ENCODE results near the gene EDAR.

DNA sequence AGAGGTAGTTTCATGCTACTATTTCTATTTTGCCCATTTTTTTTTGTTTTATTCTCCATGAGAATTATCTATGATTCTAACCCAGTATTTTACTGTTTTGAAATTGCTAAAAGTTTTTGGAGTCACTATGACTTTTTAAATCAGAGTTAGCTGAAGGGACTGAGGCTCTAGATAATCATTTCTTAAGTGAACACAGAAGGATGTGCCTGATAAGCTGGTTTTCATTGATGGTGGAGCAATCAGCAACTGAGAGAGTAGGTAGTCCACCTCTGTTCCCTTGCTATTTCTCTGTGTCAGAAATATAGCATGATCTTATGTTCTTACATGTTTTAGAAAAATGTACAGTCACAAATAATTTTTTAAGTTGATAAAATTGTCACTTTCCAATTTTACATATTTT lies 143.1 kb downstream of the EDAR start:
- TF ChIP-seq, protein P1, sequence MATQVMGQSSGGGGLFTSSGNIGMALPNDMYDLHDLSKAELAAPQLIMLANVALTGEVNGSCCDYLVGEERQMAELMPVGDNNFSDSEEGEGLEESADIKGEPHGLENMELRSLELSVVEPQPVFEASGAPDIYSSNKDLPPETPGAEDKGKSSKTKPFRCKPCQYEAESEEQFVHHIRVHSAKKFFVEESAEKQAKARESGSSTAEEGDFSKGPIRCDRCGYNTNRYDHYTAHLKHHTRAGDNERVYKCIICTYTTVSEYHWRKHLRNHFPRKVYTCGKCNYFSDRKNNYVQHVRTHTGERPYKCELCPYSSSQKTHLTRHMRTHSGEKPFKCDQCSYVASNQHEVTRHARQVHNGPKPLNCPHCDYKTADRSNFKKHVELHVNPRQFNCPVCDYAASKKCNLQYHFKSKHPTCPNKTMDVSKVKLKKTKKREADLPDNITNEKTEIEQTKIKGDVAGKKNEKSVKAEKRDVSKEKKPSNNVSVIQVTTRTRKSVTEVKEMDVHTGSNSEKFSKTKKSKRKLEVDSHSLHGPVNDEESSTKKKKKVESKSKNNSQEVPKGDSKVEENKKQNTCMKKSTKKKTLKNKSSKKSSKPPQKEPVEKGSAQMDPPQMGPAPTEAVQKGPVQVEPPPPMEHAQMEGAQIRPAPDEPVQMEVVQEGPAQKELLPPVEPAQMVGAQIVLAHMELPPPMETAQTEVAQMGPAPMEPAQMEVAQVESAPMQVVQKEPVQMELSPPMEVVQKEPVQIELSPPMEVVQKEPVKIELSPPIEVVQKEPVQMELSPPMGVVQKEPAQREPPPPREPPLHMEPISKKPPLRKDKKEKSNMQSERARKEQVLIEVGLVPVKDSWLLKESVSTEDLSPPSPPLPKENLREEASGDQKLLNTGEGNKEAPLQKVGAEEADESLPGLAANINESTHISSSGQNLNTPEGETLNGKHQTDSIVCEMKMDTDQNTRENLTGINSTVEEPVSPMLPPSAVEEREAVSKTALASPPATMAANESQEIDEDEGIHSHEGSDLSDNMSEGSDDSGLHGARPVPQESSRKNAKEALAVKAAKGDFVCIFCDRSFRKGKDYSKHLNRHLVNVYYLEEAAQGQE (IDR thresholded peaks at IDR 0.05; ENCODE audit: insufficient read depth in 1 of 2, low read depth in 2 of 2, low read length in 2 of 2), result no peak
- no peak for TF ChIP-seq TAF1 (IDR thresholded peaks at IDR 0.05; ENCODE audit: borderline replicate concordance, insufficient read depth, low read length)
